ENCODE data around the gene MAOA.
"Not testable (repeated sequence)": the region's sequence is repeated elsewhere in the genome, so short reads cannot be mapped to it uniquely, and the experiment has no call there.

The MAOA gene

DNA sequence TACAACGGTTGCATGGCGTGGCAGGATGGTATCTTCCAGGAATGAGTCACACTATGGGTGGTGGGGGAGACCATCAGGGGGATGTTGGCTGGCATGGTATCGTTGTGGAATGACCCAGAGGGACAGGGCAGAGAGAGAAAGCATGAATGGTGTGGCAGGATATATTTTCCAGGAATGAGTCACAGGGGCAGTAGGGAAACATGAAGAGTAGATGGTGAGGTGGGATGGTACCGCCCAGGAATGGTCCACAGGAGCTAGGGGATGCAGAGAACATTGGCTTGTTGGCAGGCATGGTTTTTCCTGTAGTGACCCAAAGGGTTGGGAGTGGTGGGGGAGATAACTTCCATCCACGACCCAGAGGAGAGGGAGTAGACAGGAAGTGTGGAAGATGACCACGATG is 62.4 kb downstream of the MAOA start:
- DNase-seq: no peak

DNA sequence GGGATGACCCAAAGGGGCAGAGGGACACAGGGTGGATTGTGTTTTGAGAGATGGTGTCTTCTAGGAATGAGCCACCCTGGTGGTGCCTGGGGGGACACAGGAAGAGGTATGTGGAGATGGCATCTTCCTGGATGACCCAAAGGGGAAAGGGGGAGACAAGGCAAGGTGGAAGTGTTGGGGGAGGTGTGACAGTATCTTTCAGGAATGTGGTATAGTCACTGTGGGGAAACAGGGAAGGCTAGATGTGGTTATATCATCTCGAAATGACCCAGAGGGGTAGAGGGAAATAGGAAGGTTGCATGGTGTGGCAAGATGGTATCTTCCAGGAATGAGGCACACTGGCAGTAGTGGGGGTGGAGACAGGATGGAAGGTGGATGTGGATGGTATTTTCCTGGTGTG is 62.9 kb downstream of the MAOA start:
- no peak for DNase-seq

DNA sequence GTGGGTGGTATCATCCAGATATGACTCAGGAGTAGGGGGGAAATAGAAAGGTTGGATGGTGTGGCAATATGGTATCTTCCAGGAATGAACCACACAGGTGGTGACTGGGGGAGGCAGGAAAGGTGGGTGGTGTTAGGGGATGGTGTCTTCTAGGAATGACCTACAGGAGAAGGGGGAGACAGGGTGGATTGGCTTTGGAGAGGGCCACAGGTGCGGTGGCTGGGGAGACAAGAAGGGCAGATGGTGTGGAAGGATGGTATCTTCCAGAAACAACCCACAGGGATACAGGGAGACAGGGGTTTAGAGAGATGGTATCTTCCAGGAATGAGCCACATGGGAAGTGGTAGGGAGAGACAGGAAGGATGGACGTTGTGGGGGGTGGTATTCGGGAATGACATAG is 64.0 kb downstream of the MAOA start:
- DNase-seq: no peak

DNA sequence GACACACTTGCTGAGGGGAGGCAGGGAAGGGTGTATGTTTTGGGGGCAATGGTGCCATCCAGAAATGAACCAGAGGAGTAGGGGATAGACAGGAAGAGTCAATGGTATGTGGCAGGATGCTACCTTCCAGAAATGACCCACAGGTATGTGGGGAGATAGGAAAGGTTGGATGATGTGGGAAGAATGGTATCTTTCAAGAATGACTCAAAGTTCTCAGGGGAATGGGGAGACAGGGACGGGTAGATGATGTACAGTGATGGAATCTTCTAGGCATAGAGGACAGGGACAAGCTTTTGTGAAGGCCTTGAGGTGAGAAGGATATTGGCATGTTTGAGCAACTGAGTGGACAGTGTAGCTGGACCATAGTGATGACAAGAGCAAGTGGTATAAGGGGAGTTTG is 64.9 kb downstream of the MAOA start:
- DNase-seq: no peak

DNA sequence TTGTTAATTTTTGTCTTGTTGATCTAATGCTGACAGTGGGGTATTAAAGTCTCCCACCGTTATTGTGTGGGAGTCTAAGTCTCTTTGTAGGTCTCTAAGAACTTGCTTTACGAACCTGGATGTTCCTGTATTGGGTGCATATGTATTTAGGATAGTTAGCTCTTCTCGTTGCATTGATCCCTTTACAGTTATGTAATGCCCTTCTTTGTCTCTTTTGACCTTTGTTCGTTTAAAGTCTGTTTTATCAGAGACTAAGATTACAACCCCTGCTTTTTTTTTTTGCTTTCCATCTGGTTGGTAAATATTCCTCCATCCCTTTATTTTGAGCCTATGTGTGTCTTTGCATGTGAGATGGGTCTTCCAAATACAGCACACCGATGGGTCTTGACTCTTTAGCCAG is 69.1 kb downstream of the MAOA start:
- DNase-seq: not testable (repeated sequence)

DNA sequence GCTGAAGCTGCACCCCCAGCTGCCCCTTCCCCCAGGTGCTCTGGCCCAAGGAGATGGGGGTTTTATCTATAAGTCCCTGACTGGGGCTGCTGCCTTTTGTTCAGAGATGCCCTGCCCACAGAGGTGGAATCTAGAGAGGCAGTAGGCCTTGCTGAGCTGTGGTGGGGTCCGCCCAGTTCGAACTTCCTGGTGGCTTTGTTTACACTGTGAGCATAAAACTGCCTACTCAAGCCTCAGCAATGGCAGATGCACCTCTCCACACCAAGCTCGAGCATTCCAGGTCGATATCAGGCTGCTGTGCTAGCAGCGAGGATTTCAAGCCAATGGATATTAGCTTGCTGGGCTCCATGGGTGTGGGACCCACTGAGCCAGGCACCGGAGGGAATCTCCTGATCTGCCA is 71.2 kb downstream of the MAOA start:
- DNase-seq: not testable (repeated sequence)

DNA sequence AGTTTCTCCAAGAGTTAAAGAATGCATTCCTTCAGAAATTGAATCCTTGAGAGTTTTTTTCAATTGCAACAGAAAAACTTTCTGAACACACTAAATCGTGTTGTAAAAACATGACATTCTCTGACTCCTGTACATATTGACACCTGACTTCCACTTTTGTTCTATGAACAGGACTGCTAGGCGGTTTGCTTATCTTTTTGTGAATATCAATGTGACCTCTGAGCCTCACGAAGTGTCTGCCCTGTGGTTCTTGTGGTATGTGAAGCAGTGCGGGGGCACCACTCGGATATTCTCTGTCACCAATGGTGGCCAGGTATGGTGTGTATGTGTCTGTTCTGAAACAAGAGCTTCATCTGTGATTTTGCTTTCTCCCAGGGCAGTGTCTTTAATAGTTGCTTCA is 71.9 kb downstream of the MAOA start:
- no peak for DNase-seq

DNA sequence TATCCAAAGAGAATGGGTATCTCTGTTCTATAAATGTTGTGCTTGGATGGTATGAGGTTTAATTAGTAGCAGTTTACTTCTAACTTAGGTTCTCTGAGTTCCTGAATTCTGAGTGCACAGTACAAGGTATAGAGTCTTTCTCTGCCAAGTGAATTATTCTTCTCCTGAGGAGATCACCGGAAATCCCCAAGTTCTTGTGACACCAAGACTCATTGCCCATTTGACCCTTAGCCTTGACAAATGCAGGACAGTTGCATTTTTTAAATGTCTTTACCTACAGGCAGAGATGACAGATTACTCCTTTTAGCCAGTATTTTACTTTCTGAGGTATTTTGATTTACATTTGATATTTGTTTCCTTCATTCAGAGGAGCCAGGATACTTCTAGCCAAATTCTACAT is 72.9 kb downstream of the MAOA start:
- DNase-seq: no peak

DNA sequence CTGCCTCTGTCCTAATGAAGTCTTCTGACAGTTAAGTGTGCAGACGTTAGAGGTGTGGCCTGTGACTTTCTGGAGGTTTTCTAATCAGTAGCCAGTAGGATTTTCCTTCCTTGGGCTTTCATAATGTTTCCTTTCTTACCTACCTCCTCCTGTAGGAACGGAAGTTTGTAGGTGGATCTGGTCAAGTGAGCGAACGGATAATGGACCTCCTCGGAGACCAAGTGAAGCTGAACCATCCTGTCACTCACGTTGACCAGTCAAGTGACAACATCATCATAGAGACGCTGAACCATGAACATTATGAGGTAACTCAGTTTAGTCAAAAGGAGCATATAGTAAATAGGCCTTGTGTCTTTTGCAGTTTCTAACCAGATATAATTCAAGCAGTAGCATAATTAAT is 75.0 kb downstream of the MAOA start:
- no peak for DNase-seq

DNA sequence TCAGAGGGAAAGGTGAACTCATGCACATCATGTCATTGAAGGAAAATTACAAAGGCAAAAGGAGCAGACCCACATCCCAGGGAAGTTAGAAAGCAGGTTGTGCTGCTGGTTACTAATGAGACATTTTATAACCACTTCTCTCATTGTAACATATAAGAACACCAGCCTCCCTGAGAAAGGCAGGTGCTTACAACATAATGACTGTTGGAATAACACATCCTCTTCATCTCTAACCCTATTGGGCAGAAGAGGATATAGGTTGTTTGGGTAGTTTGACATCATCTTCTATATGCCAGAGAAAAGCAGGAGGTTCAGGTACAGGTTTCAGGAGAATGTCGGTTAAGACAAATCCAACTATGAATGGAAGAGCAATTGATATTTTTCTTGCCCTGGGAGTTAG is 77.6 kb downstream of the MAOA start:
- DNase-seq: no peak

DNA sequence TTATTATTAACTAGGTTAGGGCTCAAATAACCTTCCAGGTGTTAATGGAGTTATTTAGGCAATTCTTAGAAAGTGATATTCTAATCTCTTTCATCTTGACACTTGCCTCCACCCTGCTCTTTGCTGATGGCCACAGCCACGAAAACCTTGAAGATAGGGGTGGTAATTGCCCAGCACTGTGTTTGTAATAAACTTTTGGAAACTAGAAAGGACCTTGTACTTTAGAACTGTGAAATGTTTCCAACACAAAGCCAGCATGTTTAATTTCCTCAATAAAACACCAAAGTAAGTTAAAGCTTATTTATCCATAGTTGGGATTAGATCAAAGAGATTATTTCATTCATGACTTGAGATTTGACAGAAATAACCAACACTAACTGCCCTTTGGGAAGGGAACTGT is 78.3 kb downstream of the MAOA start:
- DNase-seq: no peak

DNA sequence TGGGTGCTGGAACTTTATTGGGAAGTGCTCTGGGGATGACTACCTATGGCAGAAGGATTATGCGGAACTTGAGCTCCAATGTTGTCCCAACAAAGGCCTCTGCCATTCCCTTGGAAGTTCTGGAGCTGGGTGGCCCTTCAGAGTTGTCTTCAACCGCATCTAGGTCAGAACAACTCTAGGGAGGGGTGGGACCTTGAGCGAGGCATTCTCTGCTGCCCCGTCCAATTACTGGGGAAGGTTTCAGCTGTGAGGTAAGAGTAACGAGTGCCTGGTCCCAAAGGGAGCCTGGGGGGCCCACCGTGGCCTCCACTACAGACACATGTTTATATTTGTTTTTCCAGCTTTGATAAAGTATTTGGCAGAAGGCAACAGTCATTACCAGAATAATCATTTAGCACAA is 79.4 kb downstream of the MAOA start:
- no peak for DNase-seq

DNA sequence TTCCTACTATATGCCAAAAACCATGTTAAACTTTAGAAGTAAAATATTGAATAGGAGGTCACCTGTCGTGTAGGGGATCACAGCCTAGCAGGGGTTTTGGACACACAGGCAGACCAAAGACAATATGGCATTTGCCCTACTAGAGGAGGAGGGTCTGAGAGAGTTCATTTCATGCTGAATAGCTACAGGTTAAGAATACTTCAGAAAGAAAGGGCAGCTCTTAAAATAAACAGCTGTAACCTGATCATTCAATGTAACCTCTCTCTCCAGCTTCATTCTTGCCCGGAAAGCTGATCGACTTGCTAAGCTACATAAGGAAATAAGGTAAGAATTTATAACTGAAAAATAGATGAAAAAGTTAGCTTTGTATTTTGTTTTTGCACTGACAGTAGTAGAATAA is 79.9 kb downstream of the MAOA start:
- DNase-seq: no peak

DNA sequence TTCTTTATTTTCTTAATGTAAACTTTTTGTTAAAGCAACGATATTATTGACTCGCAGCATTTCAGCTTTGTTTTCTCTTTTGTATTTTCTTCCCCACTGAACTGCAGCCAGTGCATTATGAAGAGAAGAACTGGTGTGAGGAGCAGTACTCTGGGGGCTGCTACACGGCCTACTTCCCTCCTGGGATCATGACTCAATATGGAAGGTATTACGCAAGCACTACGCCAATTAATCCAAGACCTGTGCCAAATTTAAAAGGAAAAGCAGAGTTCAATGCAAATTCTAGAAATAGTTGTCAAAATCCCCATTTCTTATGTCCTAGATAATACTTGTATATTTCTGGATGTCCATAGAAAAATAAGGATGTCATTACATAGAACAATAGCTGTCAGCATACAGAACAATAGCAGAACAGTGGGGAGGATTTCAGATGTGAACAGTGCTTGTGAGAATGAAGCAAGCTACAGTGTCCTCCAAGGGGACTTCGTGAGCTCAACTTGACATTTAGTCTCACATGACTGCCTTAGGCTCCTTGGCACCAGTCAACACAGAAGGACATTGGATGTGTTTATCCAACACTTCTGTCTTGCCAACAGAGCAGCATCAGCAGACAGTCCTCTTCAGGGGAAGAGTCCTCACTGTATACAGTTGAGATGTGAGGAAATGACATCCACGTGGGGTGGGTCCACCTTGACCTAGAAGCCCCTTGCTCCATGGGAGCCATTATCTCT is 85.9 kb downstream of the MAOA start:
- DNase-seq: no peak

DNA sequence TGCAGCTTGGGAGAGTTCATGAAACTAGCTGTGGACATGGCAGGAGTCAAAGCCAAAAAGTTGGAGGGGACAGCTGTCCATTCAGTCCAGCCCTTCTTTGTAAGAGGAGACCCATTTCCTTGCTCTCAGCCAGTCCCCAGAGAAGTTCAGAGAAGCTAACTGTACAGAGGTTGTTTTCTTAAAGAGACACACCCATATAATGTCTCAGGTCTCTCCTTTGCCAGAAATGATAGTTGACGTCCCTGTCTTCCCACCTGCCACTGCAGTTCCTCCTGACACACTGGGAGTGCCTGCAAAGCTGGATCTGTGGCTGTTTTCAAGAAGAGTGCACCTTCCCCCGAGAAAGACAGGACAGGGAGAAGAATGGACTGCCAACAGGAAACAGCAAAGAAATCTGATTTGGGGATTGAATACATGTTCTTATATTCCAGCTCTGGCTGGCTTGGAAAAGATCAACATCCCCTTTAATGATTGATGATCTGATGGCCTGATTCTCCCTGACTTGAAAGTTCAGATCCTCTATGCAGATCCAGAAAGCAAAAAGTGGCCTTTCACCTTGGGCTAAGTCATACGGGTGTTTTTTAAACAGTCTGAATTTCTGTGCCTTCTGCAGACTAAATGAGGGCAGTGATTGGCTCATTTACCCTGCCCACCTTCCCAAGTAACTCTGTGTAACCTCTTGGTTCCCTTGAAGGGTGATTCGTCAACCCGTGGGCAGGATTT is 87.2 kb downstream of the MAOA start:
- no peak for DNase-seq

DNA sequence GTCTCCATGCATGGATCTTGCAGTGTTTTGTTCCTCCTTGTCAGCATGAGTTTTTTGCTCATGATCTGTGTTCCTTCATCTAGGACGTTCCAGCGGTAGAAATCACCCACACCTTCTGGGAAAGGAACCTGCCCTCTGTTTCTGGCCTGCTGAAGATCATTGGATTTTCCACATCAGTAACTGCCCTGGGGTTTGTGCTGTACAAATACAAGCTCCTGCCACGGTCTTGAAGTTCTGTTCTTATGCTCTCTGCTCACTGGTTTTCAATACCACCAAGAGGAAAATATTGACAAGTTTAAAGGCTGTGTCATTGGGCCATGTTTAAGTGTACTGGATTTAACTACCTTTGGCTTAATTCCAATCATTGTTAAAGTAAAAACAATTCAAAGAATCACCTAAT is 88.2 kb downstream of the MAOA start:
- no peak for DNase-seq

DNA sequence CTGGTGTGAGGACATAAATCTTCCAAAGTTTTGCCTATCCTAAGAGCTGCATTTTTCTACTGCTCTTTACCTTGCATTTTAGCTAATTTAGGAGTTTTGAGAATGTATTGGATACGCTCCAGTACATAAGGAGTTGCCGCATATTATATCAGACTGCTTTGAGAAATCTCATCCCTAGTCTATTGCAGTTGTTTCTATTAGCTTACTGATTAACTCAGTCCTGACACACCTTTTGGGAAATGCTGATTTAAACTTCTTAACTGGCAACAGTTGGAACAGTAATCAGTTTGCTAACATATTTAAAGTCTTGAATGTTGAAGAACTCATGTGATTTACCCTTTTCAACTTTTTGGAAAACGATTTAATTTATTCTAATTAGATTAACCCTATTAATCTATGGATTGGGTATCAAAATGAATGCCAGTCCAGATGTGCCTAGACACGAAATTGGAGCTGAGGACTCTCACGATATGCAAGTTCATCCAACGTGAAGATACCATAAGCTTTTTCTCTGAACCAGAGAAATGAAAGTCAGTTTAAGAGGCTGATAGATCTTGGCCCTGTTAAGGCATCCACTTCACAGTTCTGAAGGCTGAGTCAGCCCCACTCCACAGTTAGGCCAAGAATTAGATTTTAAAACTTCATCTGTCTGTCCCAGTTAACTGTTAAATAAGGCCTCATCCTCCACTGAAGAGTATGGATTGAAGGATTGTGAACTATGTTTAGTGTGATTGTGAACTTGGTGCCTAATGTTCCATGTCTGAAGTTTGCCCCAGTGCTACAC is 90.0 kb downstream of the MAOA start:
- no peak for DNase-seq

DNA sequence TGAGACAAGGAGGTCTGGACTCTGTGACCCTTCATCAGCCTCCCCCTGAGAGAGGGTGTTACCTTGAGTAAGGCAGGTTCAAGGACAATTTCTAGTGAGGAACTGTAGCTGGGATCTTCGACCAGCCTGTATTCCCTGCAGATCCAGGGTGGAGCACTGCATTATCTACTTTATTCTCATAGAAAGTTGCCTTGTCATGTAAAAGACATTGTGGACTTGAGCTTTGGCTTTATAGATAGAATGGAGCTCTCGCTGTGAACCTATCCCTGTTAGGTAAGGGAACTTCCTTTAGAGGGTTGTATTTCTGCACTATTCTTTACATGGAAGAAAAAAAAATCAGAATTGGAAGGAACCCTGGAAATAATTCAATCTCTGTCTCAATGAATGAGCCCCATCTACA is 91.4 kb downstream of the MAOA start:
- DNase-seq: no peak

DNA sequence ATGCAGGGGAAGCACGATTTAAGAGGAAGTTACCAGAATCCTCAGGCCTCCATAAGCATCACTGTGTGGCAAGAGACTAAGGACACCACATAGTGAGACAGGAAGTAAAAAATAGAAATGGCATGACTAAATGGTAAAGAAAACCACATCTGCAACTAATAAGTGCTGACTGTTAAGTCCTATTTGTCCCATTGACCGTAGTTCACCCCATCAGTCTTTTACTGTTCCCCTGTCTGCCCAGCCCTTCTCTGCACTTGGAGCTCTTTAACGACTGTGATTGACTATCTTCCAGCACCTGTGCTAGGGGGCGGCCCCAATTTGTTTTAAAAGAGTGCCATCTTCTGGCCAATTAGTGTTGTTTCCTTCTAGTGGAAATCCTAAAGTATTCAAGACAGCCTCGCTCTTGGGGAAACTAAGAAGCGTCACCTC is 94.2 kb downstream of the MAOA start:
- no peak for DNase-seq

DNA sequence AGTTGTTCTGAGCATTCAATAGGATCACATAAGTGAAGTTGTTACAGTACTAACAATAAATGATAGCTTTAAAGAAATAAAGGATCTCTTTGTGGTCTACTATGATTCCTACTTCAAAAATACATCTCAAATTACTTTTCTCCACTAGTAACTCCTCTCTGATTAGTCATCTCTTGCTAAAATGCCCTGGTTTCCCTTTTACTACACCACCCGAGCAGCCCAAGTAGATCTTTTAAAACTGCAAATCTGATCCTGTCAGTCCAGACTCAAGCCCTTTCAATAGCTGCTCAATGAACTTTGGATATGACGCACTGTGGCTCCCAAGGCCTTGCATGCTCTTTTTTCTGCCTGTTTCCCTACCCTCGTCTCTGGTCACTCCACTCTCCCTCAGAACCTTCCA is 97.5 kb downstream of the MAOA start:
- no peak for DNase-seq

DNA sequence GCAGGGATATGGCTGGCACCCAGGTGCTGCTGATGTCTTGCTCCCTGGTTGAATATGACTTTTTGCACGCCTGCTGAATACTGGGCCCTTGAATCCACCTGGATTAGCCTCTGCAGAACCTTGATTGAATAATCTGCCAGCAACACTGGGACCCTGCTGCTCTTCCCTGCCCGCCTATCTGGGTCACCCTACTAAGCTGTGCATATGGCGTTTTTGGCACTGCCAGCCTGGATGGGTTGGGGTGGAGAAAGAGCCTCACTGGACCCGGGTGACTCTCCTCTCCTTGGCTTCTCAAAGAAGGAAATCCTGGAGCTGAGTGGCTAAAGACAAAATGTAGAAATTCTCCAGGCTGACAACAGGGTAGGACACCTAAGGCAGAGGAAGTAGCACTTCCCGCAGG is 100.0 kb downstream of the MAOA start:
- DNase-seq: no peak

DNA sequence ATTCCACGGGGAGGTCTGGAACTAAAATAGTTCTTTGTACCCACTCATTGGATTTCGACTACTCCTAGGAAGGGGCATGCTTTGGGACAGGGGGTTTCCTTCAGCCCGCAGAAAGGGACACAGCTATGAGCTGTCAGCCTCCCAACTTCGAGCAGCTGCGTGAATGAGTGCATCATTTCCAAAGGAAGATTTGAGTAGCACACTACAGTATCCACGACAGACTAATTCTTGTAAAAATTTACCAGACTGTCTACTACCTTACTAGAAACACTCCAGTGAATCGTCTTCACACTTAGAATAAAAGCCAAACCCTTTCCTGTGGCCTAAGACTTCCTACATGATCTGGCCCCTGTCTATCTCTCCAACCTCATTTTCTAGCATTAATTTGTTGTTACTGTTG is 101.9 kb downstream of the MAOA start:
- DNase-seq: no peak

DNA sequence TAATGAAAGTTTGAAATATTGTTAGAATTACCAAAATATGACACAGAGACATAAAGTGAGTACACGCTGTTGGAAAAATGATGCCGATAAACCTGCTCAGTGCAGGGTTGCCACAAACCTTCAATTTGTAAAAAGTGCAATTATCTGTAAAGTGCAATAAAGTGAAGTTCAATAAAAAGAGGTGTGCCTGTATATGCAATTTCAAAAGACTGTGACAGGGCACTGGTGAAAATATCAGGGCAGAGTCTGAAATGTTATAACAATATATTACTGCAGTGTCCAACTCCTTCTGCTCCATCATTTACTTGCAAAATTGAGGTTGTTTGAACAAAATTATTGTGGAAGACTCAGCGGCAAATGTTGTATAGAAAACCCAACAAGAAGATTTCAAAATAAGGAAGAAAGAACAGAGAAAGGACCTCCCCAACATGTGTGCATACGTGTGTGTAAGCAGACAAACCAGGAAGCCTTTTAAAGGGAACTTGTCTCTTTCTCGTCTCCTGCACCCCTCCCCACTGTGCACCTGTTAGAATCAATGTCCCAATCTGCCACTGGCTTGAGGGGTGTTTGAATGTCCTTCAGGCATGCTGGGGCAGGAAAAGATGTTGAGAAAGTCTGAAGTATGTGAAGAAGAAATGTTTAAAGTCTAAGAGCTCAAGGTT is 130.0 kb downstream of the MAOA start:
- DNase-seq: no peak
